GM18867 (cell line): ENCODE data around the gene PRDM7.
A peak's percentile ranks its signal among the peaks of the same experiment; 100 is the strongest.

ENCODE experiments used
- ATAC-seq: cut with Tn5 transposase; IDR thresholded peaks from one replicate; pipeline ENCODE4 v1.9.1; 2021; ENCODE audit warnings: mild to moderate bottlenecking, moderate library complexity; ENCODE audit not compliant: unreplicated experiment

Gene PRDM7

DNA sequence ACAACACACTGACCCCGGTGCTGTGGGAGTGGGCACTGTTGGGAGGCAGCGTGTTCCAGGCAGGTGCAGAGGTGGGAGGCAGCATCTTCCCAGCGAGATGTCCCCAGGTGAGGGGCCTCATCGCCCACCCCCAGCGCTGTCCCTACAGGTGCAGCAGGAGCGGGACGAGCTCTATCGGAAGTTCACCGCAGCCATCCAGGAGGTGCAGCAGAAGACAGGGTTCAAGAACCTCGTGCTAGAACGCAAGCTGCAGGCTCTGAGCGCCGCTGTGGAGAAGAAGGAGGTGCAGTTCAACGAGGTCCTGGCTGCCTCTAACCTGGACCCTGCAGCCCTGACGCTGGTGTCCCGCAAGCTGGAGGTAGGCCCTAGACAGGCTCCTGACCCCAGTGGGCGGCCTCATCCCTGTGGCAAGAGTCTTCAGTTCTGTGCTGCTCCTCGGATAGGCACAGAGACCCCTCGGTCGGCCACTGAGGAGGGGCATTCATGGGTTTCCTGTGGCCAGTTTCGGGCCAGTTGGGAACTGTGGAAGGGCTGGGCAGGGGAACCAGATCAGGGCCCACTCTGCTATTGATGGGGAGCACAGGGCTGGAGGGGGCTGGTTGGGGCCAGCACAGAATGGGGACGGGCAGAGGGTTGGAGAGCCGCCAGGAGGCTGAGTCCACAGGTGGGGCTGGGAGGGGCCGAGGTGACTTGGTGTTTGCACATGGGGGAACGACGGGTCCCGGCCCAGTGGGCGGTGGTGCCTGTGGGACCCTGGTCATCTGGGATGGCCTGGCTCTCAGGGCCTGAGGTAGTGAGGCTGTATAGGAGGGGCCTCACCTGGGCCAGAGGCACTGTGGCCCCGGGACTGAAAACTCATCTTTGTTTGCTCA, 36.7 kb downstream of the PRDM7 start:
- no peak for ATAC-seq

DNA sequence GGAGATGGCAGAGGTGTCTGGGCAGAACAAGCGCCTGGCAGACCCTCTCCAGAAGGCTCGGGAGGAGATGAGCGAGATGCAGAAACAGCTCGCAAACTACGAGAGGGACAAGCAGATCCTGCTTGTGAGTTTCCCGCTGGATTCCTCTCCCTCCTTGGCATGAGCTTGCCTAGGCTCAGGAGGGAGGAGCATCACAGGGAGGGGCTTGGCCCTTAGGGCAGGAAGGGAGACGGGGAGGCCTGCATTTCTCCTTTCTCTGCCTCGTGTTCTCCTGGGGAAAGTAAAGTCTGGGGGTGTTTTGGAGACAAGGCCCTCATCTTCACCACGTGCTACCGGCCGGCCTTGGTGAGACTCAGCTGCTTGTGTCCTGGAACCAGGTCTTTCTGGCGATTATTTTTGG, 39.9 kb downstream of the PRDM7 start:
- no peak for ATAC-seq

DNA sequence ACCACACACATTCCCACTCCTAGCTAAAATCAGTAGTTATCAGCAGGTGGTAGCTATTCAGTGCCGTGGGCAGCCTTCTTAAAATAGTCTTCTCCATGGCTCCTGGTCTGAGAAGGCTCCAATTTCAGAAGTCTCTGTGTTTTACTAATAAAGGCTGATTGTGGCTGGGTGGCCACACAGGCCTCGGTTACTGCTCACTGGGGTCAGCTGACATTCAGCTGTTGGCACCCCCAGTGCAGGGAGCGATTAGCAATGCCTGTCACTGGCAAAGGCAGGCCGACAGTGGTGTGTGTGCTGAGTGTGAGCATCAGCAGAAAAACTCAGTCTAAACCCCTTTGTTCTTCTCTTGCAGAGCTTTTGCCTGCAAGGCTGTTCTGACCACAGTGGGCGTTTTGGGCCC, 41.2 kb downstream of the PRDM7 start:
- ATAC-seq = no peak

- ATAC-seq = no peak
Observed at GRCh38 chr16:90034504-90034903, 42.6 kb downstream of the PRDM7 start.

DNA sequence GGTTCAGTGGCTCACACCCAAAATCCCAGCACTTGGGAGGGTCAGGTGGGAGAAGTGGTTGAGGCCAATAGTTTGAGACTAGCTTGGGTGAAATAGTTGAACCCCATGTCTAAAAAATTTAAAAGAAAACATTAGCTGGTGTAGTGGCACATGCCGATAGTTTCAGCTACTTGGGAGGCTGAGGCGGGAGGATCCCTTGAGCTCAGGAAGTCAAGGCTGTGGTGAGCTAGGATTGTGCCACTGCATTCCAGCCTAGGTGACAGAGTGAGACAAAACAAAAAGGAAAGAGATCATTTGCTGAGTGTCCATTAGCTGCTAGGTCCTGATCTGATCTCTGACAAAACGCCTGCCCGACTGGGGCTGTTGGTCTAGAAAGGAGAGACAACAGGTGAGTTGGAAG, 43.7 kb downstream of the PRDM7 start:
- ATAC-seq = no peak

DNA sequence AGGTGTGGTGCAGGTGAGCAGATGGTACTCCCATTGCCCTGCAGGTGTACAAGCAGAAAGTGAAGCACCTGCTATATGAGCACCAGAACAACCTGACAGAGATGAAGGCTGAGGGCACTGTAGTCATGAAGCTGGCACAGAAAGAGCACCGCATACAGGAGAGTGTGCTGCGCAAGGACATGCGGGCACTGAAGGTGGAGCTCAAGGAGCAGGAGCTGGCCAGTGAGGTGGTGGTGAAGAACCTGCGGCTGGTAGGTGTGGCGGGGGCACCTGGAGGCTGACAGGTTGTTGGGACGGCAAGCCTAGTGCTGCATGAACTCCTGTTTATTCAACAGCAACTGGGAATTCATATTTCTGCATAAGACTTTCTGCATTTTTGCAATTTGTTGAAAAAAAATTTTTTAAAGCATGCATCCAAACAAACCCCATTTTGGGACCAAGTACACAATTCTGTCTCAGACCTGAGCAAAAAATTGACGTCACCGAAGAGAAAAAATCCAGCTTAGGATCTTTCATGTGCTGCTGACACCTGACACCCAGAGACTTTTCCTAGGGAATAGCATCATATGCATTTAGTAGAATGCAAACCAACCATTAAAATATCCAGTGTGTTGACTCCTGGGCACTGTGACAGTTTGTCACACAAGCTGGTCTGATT, 44.3 kb downstream of the PRDM7 start:
- ATAC-seq = no peak

DNA sequence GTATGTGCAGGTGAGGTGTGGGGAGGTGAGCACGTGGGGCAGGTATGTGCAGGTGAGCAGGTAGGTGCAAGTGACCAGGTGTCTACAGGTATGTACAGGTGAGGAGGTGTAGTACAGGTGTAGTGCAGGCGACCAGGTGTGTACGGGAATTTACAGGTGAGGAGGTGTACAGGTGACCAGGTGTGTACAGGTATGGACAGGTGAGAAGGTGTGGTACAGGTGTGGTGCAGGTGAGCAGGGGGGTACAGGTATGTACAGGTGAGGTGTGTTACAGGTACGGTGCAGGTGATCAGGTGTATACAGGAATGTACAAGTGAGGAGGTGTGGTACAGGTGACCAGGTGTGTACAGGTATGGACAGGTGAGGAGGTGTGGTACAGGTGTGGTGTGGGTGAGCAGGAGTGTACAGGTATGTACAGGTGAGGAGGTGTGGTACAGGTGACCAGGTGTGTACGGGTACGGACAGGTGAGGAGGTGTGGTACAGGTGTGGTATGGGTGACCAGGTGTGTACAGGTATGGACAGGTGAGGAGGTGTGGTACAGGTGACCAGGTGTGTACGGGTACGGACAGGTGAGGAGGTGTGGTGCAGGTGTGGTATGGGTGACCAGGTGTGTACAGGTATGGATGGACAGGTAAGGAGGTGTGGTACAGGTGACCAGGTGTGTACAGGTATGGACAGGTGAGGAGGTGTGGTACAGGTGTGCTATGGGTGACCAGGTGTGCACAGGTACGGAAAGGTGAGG, 45.0 kb downstream of the PRDM7 start:
- ATAC-seq = no peak

DNA sequence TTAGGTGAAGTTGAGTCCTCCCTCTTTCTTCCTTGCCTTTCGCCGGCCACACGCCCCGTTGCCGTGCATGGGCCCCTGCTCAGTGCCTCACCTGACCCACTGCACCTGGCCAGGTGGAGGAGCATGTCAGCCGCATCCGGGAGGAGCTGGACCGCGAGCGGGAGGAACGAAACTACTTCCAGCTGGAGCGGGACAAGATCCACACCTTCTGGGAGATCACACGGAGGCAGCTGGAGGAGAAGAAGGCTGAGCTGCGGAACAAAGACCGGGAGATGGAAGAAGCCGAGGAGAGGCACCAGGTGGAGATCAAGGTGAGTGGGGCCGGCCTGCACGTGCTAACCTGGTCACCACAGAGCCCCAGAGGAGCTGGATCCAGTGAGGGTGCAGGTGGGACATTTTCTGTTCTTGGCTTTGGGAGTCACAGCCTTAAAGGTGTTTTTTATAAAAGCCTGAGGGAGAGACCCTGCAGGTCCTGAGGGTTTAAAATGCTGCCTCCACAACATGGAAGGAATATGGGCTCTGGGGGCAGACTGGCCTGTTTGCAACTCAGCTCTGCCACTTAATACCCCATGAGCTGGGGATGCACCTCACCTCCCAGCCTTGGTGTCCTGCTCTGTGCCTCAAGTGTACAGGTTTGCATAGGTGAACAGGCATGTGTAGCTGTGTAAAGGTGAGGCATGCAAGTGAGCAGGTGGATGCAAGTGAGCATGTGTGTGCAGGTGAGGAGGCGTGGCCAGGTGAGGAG, 45.8 kb downstream of the PRDM7 start:
- ATAC-seq = no peak

- no peak for ATAC-seq
Observed at GRCh38 chr16:90028985-90029384, 48.1 kb downstream of the PRDM7 start.

- no peak for ATAC-seq
Observed at GRCh38 chr16:90027611-90028010, 49.5 kb downstream of the PRDM7 start.

DNA sequence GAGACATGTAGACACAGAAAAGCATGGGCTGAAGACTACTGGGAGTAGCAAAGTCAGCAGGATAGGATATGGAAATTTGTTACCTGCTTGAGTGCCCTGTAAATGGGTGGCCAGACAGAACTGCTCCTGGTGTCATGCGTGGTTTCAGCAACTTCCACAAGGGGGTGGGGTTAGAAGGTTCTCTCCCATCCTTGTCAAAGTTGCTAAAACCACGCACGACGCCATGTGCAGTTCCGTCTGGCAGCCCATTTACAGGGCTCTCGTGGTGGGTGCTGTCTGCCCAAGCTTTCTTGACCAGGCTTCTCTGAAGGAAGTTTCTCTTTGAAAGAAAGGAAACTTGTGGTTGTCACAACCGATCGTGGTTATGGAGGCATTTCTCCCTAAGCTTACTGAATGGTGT, 51.0 kb downstream of the PRDM7 start:
- no peak for ATAC-seq

DNA sequence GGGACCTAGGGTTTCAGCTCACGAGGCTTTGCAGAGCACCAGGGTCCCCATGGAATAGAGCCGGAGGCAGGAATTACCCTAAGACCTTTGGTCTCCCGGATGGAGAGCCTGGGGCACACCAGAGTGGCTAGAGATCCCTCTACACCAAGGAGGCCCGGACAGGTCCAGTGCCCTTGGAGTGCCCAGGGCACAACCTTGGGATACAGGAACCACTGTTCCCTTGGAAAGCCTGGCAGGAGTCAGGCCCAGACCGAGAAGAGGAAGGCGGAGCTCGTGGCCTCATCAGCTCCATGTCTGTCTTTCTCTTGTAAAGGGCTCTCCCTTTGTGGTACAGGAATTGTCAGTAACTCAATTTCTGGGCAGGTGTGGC, 54.1 kb downstream of the PRDM7 start:
- ATAC-seq = no peak

DNA sequence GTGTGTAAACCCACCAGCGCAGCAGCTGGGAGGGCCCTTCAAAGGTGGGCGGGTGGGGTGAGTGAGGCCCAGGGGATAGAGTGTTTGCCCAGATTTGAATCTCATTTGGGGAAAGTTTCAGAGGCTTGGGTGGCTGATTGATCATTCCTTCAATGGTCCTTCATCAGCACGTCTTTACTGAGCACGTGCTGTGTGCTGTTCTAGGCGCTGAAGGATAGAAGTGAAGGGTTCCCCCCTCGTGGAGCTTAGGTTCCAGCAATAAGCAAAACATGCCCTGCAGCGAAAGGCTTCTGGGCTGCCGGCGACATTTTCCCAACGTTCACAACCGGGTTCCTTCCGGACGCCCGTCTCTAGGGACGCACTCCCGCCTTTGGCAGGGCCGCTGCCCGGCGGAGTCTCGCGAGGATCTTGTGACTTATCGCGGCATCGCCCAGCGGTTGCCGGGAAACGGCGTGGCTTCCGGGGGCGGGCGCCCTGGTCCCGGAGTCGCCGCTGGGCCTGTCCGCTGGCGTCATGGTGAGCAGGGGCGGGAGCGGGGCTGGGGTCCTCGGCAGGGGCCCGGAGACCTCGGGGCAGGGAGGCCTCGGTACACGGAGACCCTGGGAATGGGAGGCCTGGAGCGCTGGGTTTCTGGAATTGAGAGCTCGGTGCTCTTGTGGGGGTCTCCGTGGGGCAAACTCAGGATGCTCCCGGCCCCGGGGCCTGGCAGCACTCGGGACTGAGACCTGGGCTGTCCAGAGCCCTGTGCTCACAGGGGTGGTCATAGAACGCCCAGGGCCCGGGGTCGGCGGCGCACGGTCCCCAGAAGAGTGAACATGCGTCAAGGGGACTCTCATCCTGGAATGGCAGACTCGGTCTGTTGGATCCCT, 54.7 kb downstream of the PRDM7 start:
- ATAC-seq = peak; percentile 73

DNA sequence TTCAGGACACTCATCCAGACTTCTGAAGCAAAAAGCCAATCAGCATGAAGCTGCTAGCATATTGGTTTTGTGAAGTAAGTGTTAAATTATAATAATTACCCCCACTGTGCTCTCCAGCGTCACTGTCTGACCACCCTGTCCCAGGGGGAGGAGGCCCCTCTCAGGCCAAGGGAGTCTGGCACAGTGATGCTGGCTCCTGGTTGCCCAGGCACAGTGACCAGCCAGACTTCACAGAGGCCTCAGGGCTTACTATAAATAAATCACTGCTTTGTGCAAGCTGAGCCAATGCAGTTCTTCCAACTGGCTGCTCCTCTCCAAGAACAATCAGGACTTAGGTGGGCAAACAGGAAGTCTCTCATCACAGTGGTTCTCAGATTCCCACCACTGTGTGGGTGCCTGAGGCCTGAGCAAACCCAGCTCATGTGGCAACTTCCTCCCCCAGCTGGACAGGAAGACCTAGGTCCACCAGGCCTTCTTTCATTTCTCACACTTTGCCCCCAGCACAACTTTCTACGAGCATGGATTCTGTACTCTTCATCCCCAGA, 56.2 kb downstream of the PRDM7 start:
- no peak for ATAC-seq

- ATAC-seq = no peak
Observed at GRCh38 chr16:90020260-90020837, 56.8 kb downstream of the PRDM7 start.

DNA sequence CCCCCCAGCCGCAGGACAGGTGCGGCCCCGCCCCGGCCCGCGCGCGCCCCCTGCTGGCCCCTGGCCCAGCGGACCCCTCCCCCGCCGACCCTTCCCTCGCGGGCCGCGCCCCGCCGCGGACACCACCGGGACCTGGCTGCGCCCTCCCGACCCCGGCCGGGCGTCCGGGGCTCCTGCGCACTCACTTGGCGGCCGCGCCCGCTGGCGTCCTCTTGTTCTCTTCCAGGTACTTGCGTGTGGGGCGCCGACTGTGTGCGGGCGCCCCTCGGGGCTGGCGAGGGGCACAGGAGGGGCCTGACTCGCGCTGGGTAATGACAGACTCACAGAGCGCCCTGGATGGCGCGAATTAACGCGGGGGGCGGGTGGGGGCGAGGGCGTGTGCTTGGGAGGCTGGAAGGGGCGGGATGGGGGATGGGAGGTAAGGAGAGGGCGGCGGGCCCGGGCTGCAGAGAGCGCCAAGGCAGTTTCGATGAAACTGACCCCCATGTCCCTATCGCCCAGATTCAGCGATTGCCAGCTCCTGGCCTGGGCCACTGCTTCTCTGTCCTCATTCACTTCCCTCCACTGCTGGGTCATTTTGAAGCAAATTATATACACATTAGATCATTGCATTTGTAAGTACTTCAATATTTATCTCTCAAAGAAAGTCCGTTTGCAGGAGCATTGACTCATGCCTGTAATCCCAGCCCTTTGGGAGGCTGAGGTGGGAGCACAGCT, 57.4 kb downstream of the PRDM7 start:
- no peak for ATAC-seq

- no peak for ATAC-seq
Observed at GRCh38 chr16:90018652-90019542, 58.2 kb downstream of the PRDM7 start, which contains the start of gene DBNDD1. DBNDD1 (minus strand) TSS chr16:90019456; CDS start chr16:90019341, 115 bp downstream.

DNA sequence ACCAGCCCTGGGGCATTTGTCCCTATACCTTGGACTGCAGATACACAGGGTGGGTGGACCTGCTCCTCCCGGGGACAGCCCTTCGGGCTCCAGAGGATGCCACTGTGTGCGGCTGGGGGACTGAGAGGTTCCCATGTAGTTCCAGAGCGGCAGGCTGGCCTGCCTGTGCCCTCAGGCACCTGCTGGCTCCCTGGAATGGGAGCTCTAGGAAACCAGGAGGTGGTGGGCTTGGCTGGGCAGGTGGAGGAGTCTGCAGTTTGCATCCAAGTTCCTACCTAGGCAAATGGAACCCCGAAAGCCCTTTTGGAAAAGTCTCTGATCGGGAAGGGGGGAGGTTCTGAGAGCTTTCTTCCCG, 58.9 kb downstream of the PRDM7 start:
- no peak for ATAC-seq
